ENCODE data around the gene MZT2A.
"Not testable (repeated sequence)": the region's sequence is repeated elsewhere in the genome, so short reads cannot be mapped to it uniquely, and the experiment has no call there.

MZT2A gene

GRCh38 chr2:131492015-131492417 is at the start of gene MZT2A:
MZT2A (minus strand) TSS chr2:131492397; CDS start chr2:131492376, 21 bp downstream.
- not testable (repeated sequence) for FAIRE-seq

- not testable (repeated sequence) for FAIRE-seq
These were observed 46.7 kb upstream of the MZT2A start for GRCh38 chr2:131538856-131539255.

GRCh38 chr2:131536841-131537240 is 44.6 kb upstream of the MZT2A start:
- FAIRE-seq = not testable (repeated sequence)

GRCh38 chr2:131535951-131536826 is 44.0 kb upstream of the MZT2A start:
- FAIRE-seq = not testable (repeated sequence)

- no peak for FAIRE-seq
These were observed 43.3 kb upstream of the MZT2A start for GRCh38 chr2:131535526-131535925.

GRCh38 chr2:131534965-131535364 is 42.8 kb upstream of the MZT2A start:
- not testable (repeated sequence) for FAIRE-seq

GRCh38 chr2:131534317-131534672 is 42.1 kb upstream of the MZT2A start:
- not testable (repeated sequence) for FAIRE-seq

- not testable (repeated sequence) for FAIRE-seq
These were observed 41.6 kb upstream of the MZT2A start for GRCh38 chr2:131533609-131534316.

GRCh38 chr2:131532723-131533608 is 40.8 kb upstream of the MZT2A start:
- FAIRE-seq = not testable (repeated sequence)

- not testable (repeated sequence) for FAIRE-seq
These were observed 39.5 kb upstream of the MZT2A start for GRCh38 chr2:131531547-131532185.

- not testable (repeated sequence) for FAIRE-seq
These were observed 38.6 kb upstream of the MZT2A start for GRCh38 chr2:131530626-131531344.

GRCh38 chr2:131529864-131530445 is 37.8 kb upstream of the MZT2A start:
- FAIRE-seq = not testable (repeated sequence)

GRCh38 chr2:131528981-131529863 is 37.0 kb upstream of the MZT2A start:
- FAIRE-seq = not testable (repeated sequence)

GRCh38 chr2:131527131-131528001 is 35.2 kb upstream of the MZT2A start, which contains the start of gene CCDC74A:
CCDC74A (plus strand) TSS chr2:131527888; CDS start chr2:131527971, 83 bp downstream.
- not testable (repeated sequence) for FAIRE-seq

- FAIRE-seq = not testable (repeated sequence)
These were observed 33.1 kb upstream of the MZT2A start for GRCh38 chr2:131525256-131525655.

GRCh38 chr2:131521961-131522781 is 30.0 kb upstream of the MZT2A start:
- no peak for FAIRE-seq

- FAIRE-seq = not testable (repeated sequence)
These were observed 29.3 kb upstream of the MZT2A start for GRCh38 chr2:131521524-131521923.

GRCh38 chr2:131520526-131520925 is 28.3 kb upstream of the MZT2A start:
- no peak for FAIRE-seq
